ENCODE results near the gene CACNA1C.

GRCh38 chr12:2652401-2653081 is 599.8 kb downstream of the CACNA1C start:
- TF ChIP-seq CTCF (IDR thresholded peaks at IDR 0.05) (no peak), POLR2A (IDR thresholded peaks at IDR 0.05) (no peak), EP300 (IDR thresholded peaks at IDR 0.05) (no peak)

Data from tibial nerve (tissue), 4 donors.